HUDEP-2 (cell line): ENCODE results near the gene EIF3L.
A peak's percentile ranks its signal among the peaks of the same experiment; 100 is the strongest.

Experiments used
- DNase-seq, 76 experiments: peaks; one replicate each; lab custom pipeline; 2025; ENCODE audit not compliant: unreplicated experiment in 76 of 76; lab: John Stamatoyannopoulos, UW

Gene EIF3L

DNA sequence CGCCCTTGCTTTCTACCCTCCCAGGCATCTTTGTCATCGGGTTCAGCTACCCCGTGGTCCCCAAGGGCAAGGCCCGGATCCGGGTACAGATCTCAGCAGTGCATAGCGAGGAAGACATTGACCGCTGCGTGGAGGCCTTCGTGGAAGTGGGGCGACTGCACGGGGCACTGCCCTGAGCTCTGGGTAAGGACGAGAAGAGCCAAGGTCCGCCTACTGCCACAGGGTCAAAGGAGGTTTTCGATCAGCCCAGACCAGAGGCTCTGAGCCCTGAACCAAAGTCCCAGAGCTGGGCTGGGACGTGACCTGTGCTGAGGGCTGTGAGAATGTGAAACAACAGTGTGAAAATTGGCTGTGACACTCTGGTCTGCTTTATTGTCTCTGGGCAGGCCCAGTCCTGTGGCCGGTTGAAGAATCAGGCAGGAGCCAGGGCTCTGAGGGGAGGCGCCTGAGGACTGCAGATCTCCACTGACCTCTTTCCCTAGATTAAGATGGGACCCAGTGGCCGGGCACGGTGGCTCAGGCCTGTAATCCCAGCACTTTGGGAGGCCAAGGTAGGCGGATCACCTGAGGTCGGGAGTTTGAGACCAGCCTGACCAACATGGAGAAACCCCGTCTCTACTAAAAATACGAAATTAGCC is 32.6 kb upstream of the EIF3L start:
- DNase-seq = no peak

DNA sequence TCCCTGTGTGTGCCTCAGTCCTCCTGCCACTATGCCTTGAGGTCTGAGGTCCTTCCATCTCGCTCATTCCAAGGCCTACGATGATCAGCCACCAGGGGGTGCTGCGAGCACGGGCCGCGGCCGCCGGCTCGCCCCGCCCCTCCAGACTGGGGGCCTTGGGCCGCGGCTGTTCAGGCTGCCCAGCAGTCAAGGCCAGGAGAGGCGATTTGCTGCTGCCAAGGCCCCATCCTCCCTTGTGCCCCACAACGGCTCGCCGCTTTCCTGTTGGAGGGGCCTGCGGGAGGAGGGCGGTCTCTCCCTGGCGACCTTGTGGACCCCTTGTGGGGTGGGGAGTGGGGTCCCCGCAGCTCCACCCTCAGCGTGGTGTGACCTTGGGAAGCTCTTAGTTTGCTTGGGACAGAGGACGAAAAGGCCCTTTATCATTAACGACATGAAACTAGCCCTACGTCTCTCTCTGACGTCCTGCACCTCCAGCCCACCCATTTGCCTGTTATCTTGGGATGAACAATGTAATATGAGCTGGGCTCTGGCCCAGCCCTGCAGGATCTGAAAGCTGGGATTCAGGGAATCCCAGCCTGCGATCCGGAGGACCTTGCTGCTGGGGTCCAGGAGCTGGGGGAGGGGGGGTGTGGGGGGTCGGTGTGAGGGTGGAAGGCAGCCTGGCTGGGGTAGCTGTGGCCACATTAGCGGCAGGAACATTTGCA is 31.4 kb upstream of the EIF3L start:
- DNase-seq = peak in 66 of 76 experiments; percentile 11 to 77 (median 58)

DNA sequence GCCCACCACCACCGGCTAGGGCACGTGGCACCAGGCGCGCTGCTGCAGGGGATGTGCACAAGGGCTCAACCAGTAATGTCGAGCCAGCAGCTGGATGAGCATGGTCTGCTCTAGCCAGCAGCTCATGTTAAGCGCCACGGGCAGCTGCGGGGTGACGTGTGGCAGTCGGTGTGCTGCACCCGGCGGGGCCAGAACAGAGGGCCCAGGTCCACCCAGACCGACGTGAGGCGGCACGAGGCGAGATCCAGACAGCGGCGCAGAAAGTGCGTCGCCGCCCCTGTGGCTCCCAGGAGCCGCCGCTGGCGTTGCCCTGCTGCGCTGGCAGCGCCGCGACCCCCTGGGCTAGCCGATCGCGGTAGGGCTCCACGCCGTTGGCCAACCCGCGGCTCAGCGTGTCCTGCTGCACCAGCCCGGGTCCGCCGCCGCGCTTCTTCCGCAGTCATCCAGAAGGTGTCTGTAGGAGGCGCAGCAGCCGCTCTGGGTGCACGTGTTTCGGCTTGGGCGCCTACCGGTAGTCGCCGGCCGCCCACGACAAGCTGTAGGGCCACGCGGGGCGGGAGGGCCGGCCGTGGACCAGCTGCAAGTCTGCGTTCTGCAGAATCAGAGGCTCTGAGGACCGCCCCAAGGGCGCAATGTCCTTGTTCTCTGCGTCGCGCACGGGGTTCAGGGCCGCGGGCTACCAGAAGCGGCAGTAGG is 30.7 kb upstream of the EIF3L start:
- DNase-seq = peak in 10 of 76 experiments; percentile 6 to 41 (median 13)

DNA sequence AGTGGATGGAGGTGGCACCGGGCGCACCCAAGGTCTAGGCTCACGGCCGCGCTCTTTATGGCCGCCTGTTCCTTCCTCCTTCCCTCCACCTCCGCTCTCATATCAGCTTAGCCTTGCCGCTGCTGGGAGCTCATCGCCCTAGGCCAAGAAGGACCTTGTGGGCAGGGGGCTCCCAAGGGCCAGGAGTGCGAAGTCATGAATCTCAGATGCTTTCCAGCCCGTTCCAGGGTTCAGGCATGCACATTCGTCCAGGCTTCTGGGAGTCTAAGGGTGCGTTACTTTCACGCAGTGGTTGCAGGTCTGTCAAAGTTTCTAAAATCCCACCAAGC is 30.1 kb upstream of the EIF3L start:
- DNase-seq = no peak

DNA sequence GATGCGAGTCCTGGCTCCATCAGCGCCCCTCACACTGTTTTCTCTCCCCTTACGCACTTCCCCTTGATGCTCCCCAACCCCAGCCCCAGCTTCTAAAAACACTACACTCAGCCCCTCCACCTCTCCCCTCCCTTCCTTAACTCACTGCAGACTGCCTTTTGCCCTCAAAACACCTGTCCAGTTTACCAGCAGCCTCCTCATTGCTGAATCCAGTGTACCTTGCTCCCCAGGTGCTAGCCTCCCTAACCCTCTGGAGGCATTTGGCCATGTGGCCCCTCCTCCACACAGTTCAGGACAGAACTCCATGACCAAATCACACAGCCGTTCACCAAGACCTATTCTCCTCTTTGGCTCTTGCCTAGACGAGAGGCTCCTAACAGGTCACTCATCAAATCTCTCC is 28.9 kb upstream of the EIF3L start:
- no peak for DNase-seq

DNA sequence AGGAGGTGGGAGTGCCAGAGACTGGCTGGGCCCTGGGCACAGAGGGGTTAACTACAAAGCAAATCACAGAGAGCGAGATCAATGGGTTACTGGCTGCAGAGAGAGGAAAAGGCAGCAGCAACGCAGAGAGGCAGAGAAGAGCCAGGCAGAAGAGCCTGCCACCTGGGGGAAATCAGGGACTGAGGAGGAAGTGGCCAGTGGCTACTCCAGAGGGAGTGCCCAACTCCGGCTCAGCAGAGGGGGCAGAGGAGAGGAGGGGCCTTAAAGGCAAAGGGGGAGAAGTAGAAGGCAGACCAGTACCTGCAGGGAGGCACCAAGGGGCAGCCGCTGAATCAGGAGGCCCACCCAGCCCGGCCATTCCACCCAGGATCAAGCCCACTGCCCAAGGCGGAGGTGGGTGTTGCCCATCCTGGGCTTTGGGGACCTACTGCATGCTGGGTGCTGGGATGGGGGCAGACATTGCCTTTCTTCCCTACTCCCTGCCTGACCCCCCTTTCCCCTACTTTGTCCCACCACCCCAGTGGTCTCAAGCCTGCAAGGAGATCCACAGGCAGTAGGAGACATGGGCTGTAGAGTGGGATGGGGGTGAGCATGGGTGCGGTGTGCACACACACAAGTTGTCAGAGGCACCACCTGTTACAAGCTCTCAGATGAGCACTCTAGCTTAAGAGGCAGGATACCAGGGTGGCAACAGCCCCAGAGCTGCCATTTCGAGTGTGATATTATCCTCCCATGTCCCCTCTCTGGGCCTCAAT is 27.0 kb upstream of the EIF3L start:
- DNase-seq = no peak

DNA sequence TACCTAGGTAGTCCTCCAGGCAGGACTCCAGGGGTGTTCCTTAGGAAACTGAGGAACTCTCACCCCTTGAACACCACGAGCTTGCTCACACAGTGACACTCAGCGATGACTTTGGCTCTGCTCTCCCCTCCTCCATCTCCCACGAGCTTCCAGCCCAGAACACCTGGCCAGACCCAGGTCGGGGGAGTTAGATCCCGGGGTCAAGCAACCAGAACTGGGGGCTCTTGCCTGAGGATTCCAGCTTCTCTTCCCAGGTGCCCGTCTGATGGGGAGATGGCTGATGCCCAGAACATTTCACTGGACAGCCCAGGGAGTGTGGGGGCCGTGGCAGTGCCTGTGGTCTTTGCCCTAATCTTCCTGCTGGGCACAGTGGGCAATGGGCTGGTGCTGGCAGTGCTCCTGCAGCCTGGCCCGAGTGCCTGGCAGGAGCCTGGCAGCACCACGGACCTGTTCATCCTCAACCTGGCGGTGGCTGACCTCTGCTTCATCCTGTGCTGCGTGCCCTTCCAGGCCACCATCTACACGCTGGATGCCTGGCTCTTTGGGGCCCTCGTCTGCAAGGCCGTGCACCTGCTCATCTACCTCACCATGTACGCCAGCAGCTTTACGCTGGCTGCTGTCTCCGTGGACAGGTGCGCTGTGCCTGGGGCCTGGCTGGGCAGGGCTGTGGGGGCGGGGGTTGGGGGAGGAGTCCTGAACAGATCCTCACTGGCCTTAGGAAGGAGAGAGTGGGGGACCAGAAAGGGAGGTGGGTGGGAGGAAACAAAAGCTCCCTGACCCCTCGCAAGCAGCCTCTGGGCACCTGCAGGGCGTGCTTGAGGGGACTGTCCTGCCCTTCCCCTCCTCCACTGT is 25.9 kb upstream of the EIF3L start, which contains the start of gene GALR3:
Gene GALR3 (plus strand): TSS at position 249 of the 852 bp plus-strand sequence. CDS start 25 bp downstream, at position 274.
- no peak for DNase-seq

DNA sequence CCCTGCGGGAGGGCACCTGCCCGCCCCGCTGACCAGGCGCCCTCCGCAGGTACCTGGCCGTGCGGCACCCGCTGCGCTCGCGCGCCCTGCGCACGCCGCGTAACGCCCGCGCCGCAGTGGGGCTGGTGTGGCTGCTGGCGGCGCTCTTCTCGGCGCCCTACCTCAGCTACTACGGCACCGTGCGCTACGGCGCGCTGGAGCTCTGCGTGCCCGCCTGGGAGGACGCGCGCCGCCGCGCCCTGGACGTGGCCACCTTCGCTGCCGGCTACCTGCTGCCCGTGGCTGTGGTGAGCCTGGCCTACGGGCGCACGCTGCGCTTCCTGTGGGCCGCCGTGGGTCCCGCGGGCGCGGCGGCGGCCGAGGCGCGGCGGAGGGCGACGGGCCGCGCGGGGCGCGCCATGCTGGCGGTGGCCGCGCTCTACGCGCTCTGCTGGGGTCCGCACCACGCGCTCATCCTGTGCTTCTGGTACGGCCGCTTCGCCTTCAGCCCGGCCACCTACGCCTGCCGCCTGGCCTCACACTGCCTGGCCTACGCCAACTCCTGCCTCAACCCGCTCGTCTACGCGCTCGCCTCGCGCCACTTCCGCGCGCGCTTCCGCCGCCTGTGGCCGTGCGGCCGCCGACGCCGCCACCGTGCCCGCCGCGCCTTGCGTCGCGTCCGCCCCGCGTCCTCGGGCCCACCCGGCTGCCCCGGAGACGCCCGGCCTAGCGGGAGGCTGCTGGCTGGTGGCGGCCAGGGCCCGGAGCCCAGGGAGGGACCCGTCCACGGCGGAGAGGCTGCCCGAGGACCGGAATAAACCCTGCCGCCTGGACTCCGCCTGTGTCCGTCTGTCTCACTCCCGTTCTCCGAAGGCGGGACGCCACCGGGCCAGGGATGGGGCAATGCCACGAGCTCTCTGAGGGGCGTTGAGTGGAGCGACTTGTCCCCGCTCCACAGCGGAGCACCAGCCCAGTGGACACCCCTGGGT is 24.3 kb upstream of the EIF3L start:
- peak in 2 of 76 experiments; percentile 10 to 11 for DNase-seq

DNA sequence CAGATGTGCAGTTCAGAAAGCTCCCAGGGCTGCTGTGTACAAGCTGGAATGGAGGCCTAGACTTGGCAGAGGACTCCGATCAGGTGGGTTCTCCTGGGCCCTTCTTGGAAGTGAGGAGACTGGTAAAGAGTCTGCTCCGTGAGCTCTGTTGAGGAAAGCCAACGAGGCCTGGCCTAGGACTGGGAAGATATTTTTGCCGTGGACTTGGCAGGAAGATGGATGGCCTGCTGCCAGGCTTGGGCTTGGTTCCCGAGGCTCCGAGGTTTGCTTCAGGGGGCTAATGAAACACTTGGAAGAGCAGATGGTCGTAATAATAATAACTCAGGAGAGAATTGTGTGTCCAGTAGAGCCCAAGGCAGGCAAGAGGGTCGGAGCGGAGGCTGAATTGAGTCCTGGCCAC is 22.2 kb upstream of the EIF3L start:
- DNase-seq = no peak

DNA sequence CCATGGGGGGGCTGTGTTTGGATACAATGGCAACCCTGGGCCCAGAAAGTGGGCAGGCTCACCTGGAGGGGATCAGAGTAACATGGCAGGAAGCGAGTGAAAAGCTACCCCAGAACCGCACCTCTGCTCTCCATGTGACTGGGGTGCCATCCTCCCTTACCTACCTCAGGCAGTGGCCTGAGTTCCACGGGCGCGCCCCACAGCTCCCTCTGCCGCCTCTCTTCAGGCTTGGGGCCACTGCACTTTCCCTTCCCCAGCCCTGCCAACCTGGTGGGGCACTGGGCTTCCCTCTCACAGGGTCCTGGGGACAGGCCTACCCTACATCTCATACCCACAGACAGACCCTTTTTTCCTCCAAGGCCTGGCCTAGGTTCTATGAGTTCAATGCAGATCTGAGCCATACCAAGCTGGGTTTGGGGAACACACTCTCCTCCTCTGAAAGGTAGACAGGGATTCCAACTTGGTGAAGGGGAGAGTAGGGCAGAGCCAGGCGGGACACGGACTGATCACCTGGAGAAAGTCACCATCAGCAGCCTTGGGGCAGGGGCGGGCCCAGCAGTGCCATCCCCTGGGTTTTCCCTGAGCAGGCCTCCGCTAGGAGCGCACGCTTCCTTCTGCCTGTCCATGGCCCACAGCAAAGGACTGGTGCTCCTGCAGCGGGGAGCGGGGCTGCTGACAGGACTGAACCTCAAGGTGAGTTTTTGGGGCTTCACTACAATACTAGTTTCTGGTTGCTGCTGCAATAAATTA is 19.0 kb upstream of the EIF3L start:
- no peak for DNase-seq

DNA sequence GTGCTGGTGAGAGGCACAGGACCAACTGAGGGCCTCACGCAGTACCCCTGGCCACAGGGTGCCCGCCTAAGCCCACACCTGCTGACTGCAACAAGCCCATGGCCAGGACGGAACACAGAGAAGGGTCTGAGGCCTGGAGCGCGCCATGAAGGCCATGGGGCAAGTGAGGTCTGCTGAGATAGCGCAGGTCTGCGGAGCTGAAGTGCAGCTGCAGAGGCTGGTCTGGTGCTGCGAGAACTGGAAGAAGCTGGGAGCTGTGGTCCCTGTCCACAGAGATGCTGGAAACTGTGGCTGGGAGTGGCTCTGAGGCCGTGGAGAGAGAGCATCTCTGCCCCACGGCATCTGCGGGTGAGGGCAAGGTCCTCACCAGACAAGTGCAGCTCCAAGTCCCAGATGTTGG is 17.7 kb upstream of the EIF3L start:
- DNase-seq = no peak

DNA sequence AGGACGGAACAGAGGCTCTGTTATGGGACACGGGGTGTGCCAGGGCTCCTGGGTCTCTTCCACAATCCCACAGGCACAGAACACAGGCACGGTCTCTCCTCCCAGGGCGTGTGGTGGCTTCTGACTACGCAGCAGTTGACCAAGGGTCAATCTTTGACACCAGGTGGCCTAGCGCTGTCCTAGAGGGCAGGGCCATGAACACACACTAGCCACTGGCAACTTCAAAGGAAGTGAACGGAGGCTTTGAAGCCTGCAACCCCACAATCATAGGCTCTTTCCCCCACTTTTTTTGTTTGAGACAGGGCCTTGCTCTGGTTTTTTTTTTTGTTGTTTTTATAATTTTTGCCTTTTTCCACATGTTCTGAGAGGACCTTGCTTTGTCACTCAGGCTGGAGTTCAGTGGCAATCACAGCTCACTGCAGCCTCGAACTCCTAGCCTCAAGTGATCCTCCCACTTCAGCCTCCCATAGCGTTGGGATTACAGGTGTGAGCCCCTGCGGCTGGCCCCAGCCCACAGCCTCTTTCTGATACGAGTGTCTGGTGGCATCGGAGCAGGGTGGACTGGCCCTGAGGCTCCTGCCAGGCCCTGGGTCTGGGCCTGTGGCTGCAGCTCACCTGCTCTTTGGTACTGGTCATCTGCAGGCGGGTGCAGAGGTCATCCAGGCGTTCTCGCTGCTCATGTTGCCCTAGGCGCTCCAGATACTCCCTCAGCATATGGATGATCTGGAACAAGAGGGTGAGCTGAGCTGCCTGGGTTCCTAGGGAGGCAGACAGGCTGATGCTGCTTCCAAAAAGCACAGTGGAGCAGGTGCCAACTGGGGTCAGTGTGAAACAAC is 17.0 kb upstream of the EIF3L start:
- DNase-seq = no peak

DNA sequence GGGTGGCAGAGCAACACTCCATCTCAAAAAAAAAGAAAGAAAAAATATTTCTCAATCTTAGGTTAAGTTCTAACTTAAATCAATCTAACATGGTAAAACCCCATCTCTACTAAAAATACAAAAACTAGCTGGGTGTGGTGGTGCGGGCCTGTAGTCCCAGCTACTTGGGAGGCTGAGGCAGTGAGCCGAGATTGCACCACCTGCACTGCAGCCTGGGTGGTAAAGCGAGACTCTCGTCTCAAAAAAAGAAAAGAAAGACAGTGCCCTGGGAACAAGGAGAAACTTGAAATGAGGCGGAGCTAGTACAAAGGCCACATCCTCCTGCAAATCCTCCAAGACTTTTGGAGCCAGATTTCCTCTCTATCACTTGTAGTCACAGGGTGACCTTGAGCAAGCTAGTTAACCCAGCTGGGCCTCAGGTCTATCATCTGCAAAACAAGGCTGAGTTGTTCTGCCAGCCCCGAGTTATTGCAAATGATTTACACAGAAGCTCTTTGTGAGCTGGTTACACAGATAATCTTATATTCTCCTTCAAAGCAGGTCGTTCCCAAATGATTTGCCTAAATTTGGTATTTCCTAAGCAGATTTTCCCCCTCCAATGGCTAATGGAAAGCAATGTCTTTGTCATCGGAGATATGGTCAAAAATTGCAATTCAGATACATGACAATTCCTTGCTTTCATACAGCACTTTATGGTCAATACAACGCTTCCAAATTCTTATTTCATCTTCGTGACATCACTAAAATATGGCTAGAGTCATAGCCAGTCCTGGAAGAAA is 7.0 kb upstream of the EIF3L start:
- DNase-seq = no peak

DNA sequence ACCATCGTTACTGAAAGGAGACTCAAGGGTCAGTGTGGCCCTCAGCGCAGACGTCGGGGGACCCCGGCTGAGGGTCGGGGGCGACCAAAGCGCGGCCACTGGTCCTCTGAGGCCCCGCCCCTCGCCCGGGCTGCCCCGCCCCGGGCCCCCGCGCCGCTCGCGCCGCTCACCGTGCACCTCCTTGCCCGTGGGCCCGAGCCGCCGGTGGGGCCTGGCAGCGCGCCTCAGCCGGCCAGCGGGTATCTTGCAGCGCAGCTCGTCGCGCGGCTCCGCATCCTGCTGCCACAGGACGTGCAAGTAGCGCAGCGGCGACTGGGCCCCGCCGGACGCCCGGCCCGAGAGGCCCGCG is 5.5 kb upstream of the EIF3L start:
- DNase-seq = peak in 34 of 76 experiments; percentile 2 to 65 (median 43)

DNA sequence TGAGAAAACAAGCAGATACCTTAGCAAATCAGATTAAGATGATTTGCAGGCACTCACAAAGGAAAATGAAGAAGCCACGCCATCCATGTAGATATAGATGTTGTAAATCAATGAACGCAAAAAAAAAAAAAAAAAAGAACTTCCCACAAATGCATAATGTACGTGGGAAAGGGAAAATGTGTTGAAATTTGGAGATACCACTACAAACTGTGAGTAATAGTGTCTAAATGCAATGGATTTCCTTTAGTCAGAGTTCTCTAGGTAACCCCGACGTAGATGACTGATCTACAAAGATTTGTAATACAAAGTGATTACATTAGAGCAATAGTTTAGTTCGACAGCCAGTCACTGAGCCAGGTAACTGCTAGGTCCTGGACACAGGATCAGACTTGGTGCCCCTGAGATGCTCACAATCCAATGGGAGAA is 4.3 kb upstream of the EIF3L start:
- no peak for DNase-seq

DNA sequence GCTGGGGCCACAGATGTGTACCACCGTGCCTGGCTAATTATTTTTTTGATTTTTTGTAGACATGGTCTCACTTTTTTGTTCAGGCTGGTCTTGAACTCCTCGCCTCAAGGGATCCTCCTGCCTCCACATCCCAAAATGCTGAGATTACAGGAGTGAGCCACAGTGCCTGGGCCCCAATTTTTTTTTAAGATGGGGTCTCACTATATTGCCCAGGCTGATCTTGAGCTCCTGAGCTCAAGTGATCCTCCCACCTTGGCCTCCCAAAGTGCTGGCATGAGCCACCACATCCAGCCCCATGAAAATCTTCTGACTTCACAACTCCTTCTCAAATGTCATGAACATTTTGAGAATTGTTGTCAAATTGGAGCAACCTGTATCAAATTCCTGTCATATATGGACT is 2.8 kb upstream of the EIF3L start:
- DNase-seq = no peak

DNA sequence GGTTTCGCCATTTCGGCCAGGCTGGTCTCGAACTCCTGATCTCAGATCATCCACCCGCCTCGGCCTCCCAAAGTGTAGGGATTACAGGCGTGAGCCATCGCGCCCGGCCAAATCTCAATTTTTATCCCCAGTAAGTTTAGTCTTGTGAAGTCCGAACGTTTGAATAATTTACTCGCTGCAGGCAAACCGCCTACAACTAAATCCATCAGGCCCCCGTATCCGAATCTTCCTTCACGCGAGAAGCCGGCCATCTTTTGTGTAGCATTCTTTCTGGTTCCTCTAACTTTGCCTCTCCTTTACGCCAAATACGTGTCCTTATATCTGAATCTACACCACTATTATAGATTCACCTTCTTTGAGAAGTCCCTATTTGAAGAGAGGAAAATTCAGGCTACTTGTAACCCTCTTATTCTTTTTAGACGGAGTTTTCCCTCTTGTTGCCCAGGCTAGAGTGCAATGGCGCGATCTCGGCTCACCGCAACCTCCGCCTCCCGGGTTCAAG is 581 bp upstream of the EIF3L start:
- DNase-seq = no peak
